Breast epithelium (tissue), 3 donors: ENCODE data around the gene CD300LF.

ENCODE experiments used
- POLR2A ChIP-seq: fragments of 450-650 bp; IDR thresholded peaks from one replicate; pipeline ENCODE4 v1.6.1; 2016; ENCODE audit warnings: antibody characterized with exemption, mild to moderate bottlenecking, moderate library complexity
- POLR2AphosphoS5 ChIP-seq, 3 donors: sonication (generic); formaldehyde crosslinking; IDR thresholded peaks; one replicate each; pipeline ENCODE4 v1.6.1; 2017; ENCODE audit warnings: antibody characterized with exemption in 3 of 3
- TF ChIP-seq, protein P1 (sequence below), 3 donors: fragments of 450-650 bp; IDR thresholded peaks; one replicate each; pipeline ENCODE4 v1.5.1; 2016 to 2017; ENCODE audit warnings: antibody characterized with exemption in 3 of 3, mild to moderate bottlenecking in 3 of 3, moderate library complexity in 3 of 3

DNA sequence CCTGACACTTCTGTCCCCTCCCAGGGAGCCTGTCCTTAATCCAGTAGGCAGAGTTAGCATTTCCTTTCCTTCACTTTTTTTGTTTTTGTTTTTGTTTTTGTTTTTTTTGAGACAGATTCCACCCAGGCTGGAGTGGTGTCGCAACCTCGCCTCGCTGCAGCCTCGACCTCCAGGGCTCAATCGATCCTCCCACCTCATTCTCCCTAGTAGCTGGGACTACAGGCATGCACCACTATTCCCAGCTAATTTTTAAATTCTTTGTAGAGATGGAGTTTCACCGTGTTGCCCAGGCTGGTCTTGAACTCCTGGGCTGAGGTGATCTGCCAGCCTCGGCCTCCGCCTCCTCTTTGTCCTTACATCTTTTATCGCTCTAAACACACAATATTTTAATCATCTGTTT lies 39.7 kb upstream of the CD300LF start:
- TF ChIP-seq, protein P1, sequence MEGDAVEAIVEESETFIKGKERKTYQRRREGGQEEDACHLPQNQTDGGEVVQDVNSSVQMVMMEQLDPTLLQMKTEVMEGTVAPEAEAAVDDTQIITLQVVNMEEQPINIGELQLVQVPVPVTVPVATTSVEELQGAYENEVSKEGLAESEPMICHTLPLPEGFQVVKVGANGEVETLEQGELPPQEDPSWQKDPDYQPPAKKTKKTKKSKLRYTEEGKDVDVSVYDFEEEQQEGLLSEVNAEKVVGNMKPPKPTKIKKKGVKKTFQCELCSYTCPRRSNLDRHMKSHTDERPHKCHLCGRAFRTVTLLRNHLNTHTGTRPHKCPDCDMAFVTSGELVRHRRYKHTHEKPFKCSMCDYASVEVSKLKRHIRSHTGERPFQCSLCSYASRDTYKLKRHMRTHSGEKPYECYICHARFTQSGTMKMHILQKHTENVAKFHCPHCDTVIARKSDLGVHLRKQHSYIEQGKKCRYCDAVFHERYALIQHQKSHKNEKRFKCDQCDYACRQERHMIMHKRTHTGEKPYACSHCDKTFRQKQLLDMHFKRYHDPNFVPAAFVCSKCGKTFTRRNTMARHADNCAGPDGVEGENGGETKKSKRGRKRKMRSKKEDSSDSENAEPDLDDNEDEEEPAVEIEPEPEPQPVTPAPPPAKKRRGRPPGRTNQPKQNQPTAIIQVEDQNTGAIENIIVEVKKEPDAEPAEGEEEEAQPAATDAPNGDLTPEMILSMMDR (IDR thresholded peaks at IDR 0.05): no peak
- TF ChIP-seq POLR2A (no peak), POLR2AphosphoS5 (IDR thresholded peaks at IDR 0.05) (no peak)
